GM19455 (cell line): ENCODE data around the gene PMS1.
"Not testable (repeated sequence)": the region's sequence is repeated elsewhere in the genome, so short reads cannot be mapped to it uniquely, and the experiment has no call there.

Experiments used
- ATAC-seq: cut with Tn5 transposase; IDR thresholded peaks from one replicate; pipeline ENCODE4 v1.9.1; 2021; ENCODE audit not compliant: unreplicated experiment

The PMS1 gene

GRCh38 chr2:189860161-189860560 is 75.9 kb downstream of the PMS1 start:
- ATAC-seq, result no peak

- ATAC-seq, result no peak
Observed at GRCh38 chr2:189862751-189863150, 78.5 kb downstream of the PMS1 start.

GRCh38 chr2:189865826-189866225 is 81.6 kb downstream of the PMS1 start:
- ATAC-seq, result no peak

- no peak for ATAC-seq
Observed at GRCh38 chr2:189866296-189866695, 82.0 kb downstream of the PMS1 start.

DNA sequence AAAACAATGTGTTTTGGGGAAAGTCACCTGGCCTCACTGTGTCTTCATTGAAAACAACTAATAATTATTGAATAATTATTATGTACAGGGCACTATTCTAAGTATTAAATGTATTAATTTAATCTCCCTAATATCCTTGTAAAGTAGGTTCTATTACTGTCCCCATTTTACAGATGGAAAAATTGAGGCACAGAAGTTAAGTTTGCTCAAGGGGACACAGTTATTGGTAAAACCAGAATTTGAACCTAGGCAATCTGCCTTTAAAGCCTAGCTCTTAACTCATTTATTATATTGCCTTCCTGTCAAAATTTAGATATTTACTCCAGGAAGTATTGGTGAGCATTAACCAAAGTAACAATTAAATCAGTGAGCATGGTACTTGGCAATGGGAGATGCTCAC is 84.6 kb downstream of the PMS1 start:
- ATAC-seq, result no peak

GRCh38 chr2:189870381-189871085 is 86.3 kb downstream of the PMS1 start:
- no peak for ATAC-seq

DNA sequence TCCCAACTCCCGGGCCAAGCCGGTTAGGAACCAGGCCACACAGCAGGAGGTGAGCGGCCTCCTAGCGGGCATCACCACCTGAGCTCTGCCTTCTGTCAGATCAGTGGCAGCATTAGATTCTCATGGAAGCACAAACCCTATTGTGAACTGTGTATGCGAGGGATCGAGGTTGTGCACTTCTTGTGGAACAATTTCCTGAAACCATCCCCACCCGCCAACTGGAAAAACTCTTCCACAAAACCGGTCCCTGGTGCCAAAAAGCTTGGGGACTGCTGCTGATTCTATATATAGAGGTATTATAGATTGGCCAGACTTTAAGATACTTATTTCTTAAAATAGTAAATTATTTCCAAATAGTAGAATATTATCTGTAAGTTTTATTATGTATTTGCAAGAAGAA is 89.4 kb downstream of the PMS1 start:
- no peak for ATAC-seq

GRCh38 chr2:189874586-189875320 is 90.5 kb downstream of the PMS1 start:
- no peak for ATAC-seq

GRCh38 chr2:189876271-189876670 is 92.0 kb downstream of the PMS1 start:
- ATAC-seq, result no peak

DNA sequence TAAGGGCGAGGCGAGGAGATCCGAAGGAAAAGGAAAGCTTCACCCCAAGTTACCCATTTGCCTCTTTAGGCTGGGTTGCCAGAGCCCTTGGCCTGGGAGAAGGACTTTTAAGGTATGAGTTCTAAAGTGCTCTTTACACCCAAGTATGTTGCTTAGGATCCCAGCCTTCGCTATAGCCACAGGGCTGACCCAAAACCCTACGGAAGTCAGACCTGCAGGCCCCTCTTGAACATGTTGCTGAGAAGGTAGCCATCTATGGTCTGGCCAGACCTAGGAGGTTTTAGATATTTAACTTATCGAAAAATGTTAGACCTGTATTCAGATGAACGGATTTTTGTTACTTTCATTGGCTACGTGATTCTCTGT is 95.4 kb downstream of the PMS1 start:
- ATAC-seq, result no peak

- no peak for ATAC-seq
Observed at GRCh38 chr2:189880429-189880828, 96.2 kb downstream of the PMS1 start.

DNA sequence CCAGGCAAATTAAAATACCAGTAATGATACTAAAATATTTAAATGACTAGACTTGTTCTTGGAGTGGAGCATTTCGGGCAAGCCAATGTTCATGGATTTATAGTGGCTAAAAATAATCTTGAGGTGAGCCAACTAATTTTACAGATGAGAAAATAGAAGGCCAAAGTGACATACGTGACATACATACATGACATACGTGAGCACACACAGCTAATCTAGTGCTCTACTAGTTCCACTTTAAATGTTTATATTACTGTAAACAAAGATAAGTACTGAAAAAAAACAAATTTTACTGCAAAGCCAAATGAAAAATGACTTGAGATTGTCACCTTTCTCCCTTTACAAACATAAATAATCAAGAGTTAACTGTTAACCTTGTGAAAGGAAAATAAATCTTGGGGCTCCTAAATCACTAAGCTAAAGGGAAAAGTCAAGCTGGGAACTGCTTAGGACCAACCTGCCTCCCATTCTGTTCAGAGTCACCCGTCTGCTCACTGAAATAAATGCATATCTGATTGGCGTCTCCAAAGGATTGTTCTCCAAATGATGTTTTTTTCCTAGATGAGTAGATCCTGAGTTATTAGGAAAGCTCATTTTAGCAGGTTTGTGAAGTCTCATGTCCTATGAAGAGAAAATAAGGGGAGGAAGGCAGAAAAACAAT is 96.7 kb downstream of the PMS1 start:
- no peak for ATAC-seq

GRCh38 chr2:189885368-189885767 is 101.1 kb downstream of the PMS1 start:
- ATAC-seq, result no peak

DNA sequence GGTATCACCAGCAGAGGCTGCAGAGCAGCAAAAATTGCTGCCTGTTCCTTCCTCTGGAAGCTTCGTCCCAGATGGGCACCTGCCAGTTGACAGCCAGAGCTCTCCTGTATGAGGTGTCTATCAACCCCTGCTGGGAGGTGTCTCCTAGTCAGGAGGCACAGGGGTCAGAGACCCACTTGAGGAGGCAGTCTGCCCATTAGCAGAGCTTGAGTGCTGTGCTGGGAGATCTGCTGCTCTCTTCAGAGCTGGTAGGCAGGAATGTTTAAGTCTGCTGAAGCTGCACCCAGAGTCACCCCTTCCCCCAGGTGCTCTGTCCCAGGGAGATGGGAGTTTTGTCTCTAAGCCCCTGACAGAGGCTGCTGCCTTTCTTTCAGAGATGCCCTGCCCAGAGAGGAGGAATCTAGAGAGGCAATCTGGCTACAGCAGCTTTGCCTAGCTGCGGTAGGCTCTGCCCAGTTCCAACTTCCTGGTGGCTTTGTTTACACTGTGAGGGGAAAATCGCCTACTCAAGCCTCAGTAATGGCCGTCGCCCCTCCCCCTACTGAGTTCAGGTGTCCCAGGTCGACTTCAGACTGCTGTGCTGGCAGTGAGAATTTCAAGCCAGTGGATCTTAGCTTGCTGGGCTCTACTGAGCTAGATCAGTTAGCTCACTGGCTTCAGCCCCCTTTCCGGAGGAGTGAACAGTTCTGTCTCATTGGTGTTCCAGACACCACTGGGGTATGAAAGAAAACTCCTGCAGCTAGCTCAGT is 108.5 kb downstream of the PMS1 start:
- not testable (repeated sequence) for ATAC-seq

- ATAC-seq, result no peak
Observed at GRCh38 chr2:189896809-189897208, 112.6 kb downstream of the PMS1 start.

- ATAC-seq, result no peak
Observed at GRCh38 chr2:189899101-189899500, 114.9 kb downstream of the PMS1 start.

DNA sequence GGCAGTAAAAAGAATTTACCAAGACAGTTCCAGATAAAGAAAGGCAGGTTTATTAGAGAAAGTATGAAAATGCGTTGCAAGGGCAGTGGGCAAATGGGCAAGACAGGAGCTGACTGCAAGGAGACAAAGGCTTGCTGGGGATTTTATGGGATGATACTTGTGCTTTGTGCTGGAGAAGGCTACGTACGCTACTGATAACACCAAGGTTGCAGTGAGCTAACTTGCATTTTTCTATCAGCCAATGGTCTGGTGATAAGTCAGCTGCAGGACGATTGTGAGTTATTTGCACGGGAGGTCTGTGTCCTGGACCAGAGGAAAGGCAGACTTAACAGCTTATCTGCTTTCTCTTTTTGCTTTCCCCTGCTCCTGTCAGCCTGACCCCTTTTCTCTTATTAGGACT is 116.5 kb downstream of the PMS1 start:
- no peak for ATAC-seq

DNA sequence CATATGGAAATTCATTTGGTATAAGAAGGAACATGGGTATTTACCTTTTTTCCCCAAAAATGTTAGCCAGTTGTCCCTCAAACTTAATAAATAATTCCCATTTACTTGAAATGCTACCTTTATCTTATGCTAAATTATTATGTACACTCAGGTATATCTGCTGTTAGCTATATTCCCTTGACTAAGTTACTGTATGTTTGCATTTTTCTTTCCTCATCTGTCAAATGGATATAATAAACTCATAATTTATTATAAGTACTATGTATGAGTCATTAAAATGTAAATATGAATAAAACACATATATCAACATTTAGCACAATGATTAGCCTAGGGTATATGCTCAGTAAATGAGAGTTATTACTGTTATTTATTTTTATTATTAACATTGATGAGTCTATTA is 117.4 kb downstream of the PMS1 start:
- no peak for ATAC-seq

- no peak for ATAC-seq
Observed at GRCh38 chr2:189913821-189914220, 129.6 kb downstream of the PMS1 start.

- ATAC-seq, result no peak
Observed at GRCh38 chr2:189916651-189917050, 132.4 kb downstream of the PMS1 start.
